ENCODE data around the gene MAGEA9.
"Not testable (repeated sequence)": the region's sequence is repeated elsewhere in the genome, so short reads cannot be mapped to it uniquely, and the experiment has no call there.

MAGEA9 gene

GRCh38 chrX:149760965-149761364, 20.8 kb upstream of the MAGEA9 start:
- Mint-ChIP-seq H3K4me3 (no peak overlapping the region), H3K27ac (no peak overlapping the region), H3K27me3 (ENCODE audit: low read depth) (no peaks in the 10 kb centered on the region), H3K9me3 (peaks cover 13% of the 10 kb centered on the region), H3K4me1 (no peaks in the 10 kb centered on the region), H3K36me3 (ENCODE audit: low read depth) (no peaks in the 10 kb centered on the region)
- TF ChIP-seq, protein P1, sequence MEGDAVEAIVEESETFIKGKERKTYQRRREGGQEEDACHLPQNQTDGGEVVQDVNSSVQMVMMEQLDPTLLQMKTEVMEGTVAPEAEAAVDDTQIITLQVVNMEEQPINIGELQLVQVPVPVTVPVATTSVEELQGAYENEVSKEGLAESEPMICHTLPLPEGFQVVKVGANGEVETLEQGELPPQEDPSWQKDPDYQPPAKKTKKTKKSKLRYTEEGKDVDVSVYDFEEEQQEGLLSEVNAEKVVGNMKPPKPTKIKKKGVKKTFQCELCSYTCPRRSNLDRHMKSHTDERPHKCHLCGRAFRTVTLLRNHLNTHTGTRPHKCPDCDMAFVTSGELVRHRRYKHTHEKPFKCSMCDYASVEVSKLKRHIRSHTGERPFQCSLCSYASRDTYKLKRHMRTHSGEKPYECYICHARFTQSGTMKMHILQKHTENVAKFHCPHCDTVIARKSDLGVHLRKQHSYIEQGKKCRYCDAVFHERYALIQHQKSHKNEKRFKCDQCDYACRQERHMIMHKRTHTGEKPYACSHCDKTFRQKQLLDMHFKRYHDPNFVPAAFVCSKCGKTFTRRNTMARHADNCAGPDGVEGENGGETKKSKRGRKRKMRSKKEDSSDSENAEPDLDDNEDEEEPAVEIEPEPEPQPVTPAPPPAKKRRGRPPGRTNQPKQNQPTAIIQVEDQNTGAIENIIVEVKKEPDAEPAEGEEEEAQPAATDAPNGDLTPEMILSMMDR (IDR thresholded peaks at IDR 0.05; ENCODE audit: unreplicated experiment in 3 of 3): no peak

DNA sequence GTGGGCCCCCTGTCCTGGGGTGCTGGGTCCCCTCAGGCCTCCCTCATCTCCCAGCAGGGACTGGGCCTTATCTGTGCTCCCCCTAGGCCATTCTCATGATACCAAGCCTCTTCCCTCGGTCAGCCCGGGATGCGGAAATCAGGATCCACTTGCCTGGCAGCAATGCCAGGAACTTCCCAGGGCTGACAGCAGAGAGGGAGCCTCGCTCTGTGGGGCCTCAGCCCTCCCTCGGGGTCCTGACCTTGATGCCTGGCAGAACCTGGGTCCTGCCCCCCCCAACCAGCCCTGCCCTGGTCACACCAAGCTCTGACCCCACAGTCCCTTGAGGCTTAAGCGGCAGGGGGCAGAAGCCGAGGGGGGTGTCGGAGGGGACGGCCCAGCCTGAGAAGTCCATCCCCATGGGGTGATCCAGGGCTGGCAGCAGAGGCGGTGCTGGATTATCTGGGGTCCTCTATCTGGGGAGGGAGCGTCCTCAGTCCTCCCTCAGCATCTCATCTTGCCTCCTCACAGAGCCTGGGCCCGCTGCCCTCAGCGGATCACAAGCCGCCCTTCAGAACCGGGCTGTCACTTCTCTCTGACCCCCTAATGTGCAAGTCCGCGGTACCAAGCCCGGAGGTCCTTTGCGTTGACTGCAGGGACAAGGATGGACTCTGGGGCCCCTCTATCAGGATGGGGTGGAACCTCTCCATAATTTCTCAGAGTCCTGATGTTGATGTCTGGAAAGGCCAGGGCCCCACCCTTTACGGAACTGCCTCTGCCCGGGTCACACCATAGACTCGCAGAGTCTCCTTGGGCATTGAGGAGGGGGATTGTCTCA, 19.7 kb upstream of the MAGEA9 start:
- not testable (repeated sequence) for H3K27ac Mint-ChIP-seq

GRCh38 chrX:149762696-149763614, 18.8 kb upstream of the MAGEA9 start:
- Mint-ChIP-seq H3K4me3 (no peak overlapping the region), H3K27ac (no peak overlapping the region), H3K27me3 (ENCODE audit: low read depth) (no peaks in the 10 kb centered on the region), H3K4me1 (no peaks in the 10 kb centered on the region), H3K36me3 (ENCODE audit: low read depth) (no peaks in the 10 kb centered on the region), H3K9me3 (peaks cover 10% of the 10 kb centered on the region)
- TF ChIP-seq, protein P1 (IDR thresholded peaks at IDR 0.05; ENCODE audit: unreplicated experiment in 3 of 3): no peak

More for the DNA sequence above, 19.7 kb upstream of the MAGEA9 start:
- H3K4me1 Mint-ChIP-seq; H3K4me3 Mint-ChIP-seq; H3K27me3 Mint-ChIP-seq (ENCODE audit: low read depth); H3K36me3 Mint-ChIP-seq (ENCODE audit: low read depth): not testable (repeated sequence)
- peaks cover 11% of the 10 kb centered on the region for H3K9me3 Mint-ChIP-seq

DNA sequence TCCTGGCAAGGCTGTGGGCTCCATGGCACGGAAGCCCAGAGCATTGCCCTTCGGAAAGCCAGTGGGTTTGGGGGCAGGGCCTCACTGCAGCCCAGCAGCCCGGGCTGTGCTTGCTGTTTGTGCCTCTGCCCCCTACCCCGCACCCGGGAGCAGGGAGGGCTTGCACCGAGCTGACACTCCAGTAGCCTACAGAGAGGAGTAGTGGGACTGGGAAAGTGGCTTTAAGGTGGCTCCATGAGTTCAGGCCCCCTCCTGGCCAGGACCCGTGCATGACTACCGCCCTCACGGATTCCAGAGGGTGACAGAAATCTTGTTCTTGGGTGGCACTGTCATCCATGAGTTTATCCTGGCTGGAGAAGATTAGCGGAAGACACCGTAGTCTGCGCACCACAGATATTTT, 11.4 kb upstream of the MAGEA9 start:
- H3K9me3 Mint-ChIP-seq; H3K27ac Mint-ChIP-seq; H3K36me3 Mint-ChIP-seq (ENCODE audit: low read depth); H3K27me3 Mint-ChIP-seq (ENCODE audit: low read depth); H3K4me3 Mint-ChIP-seq; H3K4me1 Mint-ChIP-seq: not testable (repeated sequence)

DNA sequence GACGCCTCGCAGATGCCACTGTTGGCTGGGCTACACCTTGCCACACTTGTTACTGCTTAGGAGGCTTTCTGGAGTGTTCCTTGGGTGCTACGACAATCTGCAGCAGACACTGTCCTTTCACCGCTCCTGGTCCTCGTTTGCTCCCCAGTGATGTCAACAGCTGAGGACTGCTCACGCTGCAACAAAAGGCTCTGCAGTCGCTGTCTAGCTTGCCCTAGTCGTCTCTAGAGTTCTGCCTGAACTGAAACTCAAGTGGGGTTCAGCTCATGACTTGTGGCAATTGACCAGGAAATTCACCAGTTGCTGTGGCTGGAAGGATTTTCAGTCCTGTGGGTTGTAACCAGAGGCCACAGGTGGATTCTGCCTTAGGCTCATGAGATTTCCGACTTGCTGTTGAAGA, 8.7 kb upstream of the MAGEA9 start:
- H3K36me3 Mint-ChIP-seq (ENCODE audit: low read depth); H3K4me1 Mint-ChIP-seq; H3K27me3 Mint-ChIP-seq (ENCODE audit: low read depth); H3K27ac Mint-ChIP-seq; H3K4me3 Mint-ChIP-seq; H3K9me3 Mint-ChIP-seq: not testable (repeated sequence)

DNA sequence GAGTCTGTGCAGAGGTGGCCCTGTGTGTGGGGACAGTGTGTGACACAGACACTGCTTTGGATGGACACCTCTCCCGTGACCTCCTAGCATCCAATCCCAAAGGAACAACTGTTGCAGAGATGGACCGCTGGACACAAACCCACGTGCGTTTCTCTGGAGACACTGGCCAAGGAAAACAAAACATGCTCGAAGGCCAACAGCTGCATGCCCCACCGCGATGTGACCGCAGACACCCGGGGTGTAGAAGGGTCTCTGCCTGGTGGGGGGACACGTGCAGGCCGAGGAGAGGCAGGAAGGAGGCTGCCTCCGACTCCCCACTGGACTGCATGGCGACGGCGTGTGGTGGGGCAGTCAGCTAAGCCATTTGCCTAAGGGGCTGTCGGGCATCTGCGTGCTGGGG, 8.0 kb upstream of the MAGEA9 start, which contains the start of gene HSFX1:
TSS of gene HSFX1 (plus strand) at position 301 of the 400 bp plus-strand sequence. CDS start 614 bp downstream, outside the sequence.
- H3K27ac Mint-ChIP-seq; H3K4me3 Mint-ChIP-seq; H3K9me3 Mint-ChIP-seq; H3K36me3 Mint-ChIP-seq (ENCODE audit: low read depth); H3K27me3 Mint-ChIP-seq (ENCODE audit: low read depth); H3K4me1 Mint-ChIP-seq: not testable (repeated sequence)

DNA sequence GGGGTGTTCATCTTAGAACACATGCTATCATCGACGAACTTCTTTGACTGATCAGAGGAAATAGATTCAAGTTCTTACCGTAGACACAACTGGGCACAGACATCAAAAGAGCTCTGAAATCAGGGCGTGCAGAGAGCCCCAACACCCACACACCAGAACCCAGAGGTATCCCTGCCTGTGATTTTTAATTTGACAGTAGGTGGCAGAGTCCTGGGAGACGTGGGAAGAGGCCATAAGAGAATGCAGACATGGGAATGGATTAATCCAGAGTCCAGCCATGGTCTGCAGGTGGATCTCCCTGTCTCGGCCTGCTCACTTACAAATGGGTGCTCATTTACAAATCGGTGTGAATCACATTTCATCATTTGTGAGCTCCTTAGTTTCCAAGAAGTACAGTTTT, 3.7 kb upstream of the MAGEA9 start:
- H3K27me3 Mint-ChIP-seq (ENCODE audit: low read depth); H3K4me1 Mint-ChIP-seq; H3K27ac Mint-ChIP-seq: not testable (repeated sequence)

DNA sequence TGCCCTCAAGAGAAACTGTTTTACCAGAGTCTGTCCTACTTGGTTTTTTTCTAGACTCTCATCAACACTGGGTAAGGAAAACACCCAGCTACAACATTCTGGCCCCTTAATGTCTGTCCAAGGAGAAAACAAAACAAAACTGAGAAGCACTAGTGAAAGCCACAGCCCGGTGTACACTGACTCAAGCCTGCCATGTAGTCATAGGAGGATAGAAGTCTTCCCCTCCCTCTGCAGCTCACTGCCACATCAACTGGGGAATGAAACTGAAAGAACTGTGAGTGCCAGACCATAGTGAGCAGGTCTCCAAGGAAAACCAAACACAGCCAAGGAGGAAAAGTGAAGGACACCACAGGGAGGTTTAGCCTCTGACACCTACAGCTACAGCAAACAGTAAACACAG, 13.8 kb downstream of the MAGEA9 start:
- H3K36me3 Mint-ChIP-seq (ENCODE audit: low read depth); H3K4me3 Mint-ChIP-seq; H3K27ac Mint-ChIP-seq; H3K27me3 Mint-ChIP-seq (ENCODE audit: low read depth); H3K4me1 Mint-ChIP-seq: not testable (repeated sequence)
- H3K9me3 Mint-ChIP-seq: peaks cover 21% of the 10 kb centered on the region

More for the DNA sequence above, 3.7 kb upstream of the MAGEA9 start:
- H3K4me3 Mint-ChIP-seq; H3K9me3 Mint-ChIP-seq; H3K36me3 Mint-ChIP-seq (ENCODE audit: low read depth): not testable (repeated sequence)

All from nephron (organoid).